LNCAP (cell line): ENCODE results near the gene PAWR.

ENCODE experiments used
- TF ChIP-seq, protein P1 (sequence below): fragments of 450-650 bp; IDR thresholded peaks from 2 replicates; pipeline ENCODE4 v1.5.1; 2017; ENCODE audit warnings: mild to moderate bottlenecking

The PAWR gene

DNA sequence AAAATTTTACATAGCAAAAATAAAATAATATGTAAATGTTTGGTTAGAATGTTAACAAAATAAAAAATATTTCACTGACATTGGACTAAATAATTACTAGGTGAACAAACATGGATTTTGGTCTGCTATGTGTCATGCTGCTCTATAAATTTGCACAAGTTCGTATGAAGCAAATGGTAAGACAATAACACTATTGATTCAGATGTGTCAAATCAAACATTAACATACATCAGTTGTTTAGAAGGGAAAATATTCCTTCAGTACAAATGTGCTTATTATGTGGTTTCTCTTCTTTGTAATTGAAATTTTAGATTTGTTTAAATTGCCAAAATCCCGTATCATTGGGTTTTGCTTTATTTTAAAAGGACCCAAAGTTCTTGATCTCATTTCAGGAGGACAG, 46.9 kb downstream of the PAWR start:
- TF ChIP-seq, protein P1, sequence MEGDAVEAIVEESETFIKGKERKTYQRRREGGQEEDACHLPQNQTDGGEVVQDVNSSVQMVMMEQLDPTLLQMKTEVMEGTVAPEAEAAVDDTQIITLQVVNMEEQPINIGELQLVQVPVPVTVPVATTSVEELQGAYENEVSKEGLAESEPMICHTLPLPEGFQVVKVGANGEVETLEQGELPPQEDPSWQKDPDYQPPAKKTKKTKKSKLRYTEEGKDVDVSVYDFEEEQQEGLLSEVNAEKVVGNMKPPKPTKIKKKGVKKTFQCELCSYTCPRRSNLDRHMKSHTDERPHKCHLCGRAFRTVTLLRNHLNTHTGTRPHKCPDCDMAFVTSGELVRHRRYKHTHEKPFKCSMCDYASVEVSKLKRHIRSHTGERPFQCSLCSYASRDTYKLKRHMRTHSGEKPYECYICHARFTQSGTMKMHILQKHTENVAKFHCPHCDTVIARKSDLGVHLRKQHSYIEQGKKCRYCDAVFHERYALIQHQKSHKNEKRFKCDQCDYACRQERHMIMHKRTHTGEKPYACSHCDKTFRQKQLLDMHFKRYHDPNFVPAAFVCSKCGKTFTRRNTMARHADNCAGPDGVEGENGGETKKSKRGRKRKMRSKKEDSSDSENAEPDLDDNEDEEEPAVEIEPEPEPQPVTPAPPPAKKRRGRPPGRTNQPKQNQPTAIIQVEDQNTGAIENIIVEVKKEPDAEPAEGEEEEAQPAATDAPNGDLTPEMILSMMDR: no peak

DNA sequence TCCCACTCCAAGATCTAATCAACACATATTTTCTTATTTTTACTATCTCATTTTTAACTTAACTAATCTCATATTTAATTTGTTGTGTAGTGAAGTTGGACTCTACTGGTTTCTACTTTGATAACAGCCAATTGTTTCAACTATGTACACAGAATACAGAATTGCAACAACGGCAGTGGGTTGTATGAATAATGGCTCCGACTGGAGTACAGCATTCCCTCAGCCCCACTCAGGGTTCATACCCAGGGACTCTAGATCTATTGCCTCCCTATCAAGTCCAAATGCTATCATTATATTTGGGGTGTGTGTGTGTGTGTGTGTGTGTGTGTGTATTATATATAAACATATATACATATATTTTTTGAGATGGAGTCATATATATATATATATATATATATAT, 52.3 kb downstream of the PAWR start:
- TF ChIP-seq, protein P1: no peak

DNA sequence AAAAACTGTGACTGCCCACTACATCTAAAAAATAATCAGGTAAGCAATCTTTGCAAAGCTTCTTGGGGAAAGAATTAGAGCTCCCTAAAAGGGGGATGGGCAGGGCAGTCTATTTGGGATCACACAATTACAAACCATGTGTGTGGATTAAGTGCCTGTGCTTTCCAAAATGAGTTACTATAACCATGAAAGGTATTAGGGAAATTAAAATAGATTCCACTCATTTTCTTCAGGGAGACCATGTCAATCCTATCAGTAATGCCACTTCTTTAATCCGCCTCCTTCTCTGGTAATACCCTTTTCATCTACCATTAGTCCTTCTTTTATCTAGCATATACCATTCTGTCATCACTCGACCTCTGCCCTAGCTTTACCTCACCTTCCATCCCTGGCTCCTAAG, 53.7 kb downstream of the PAWR start:
- TF ChIP-seq, protein P1: no peak

DNA sequence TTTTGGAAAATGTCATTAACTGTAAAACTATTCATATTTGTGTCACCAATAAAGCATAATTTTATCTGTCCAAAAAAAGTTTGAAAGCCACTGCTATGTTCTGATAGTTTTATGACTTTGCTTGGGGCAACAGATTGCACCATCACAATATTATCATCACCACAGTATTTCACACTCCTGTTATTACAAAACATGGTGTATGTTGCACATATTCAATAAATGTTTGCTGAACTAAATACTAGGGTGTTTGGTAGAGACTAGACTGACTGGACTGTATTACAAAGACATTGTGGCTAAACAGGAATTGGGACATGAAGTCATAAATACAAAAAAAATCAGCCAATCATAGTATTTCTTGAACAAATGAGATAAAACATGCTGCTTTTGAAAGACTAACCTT, 55.1 kb downstream of the PAWR start:
- TF ChIP-seq, protein P1: no peak

DNA sequence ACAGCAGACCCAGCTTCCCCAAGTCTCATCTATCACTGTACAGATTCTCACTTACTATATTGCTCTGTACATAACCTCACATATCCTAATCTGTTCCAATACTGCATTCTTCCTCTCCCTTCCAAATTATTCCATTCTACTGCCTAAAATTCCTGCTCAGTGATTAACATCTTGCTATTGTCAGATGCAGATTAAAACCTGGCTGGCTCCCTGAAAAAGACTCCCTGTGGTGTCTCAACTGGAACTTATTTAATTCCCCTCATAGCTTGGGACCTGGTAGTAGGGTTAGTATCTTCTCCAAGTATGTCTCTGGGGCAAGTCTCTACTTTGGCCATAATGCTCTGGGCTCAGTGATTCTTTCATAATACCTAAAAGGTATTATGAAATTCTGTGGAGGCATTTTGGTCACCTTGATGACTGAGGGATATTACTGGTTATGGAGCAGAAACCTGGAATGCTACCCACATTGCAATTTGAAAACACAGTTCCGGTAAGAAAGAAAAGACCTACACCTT, 55.8 kb downstream of the PAWR start:
- TF ChIP-seq, protein P1: no peak

DNA sequence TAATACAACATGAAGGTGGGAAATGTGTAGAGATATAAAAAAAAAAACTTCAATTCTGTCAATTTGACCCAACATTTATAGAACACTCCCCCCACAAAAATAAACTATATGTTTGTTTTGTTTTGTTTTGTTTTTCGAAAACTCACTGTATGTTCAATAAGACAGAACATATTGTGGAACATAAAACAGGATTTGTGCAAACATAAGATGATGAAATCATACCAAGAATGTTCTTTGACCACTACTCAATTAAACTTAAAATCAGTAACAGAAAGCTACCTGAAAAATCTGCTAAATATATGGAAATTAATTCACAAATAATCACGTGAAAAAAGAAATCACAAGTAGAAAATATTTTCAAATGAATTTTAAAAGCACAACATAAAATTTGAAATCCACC, 61.2 kb downstream of the PAWR start:
- TF ChIP-seq, protein P1: no peak

DNA sequence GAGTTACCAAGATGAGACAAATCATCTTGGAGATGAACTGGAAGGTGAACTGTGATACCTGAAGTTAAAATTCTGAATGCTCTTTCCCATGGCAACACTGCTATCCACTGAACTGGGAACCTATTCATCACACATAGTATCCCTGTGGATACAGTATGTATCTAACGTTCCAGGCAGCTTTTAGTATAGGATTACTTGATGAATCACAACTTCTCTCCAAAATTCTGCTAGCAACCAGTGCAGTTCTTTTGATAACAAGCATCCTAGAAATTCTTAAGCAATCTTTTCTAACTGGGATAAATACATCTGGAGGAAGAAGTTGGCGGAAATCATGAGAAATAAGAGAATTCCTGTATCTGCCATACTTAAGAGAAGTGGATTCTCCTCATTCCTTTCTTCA, 66.4 kb downstream of the PAWR start:
- TF ChIP-seq, protein P1: no peak
